ENCODE results near the gene SPPL3.

The SPPL3 gene

GRCh38 chr12:120767071-120768024 is 136.8 kb downstream of the SPPL3 start:
- no peak for DNase-seq

GRCh38 chr12:120766566-120766965 is 137.6 kb downstream of the SPPL3 start:
- no peak for DNase-seq

GRCh38 chr12:120764816-120765215 is 139.3 kb downstream of the SPPL3 start:
- no peak for DNase-seq

- DNase-seq: no peak
Observed at GRCh38 chr12:120763250-120763649, 140.9 kb downstream of the SPPL3 start.

DNA sequence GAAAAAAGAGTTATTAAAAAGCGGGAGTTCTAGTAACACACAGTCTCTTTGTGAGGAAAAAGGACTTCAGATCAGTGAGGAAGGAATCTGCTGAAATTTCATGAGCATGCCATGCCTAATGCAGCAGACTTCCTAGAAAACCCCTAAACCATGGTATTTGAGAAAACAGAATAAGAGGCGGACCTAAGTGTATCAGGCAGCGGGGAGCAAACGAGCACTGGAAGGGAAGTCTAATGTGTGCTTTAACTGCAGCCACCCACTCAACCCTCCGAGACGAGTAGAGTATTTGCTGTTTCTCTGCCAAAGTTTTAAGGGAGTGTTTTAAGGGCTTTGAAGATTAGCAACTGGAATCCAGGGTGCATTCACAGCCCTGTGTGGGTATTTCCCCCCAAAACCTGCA is 142.1 kb downstream of the SPPL3 start:
- DNase-seq: no peak

DNA sequence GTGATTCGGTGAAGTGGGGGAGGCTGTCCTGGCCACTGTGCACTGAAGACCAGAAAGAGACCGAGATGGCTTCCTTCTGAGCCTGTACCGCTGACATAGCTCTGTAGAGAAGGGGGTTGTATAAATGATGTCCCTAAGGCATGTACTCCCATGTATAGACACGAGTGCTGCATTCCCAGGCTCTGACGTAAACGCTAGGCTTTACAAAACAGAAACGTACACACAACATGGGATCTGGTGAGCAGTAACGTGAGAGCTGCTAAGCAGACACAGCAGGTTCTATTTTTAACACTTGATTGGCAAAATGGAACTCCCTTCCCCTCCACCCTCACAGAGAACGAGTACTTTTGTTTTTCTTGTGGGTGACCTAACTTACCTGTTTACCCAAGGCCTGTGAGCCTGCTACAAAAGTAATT is 142.6 kb downstream of the SPPL3 start:
- no peak for DNase-seq

- no peak for DNase-seq
Observed at GRCh38 chr12:120760349-120761254, 143.6 kb downstream of the SPPL3 start.

- DNase-seq: peak; percentile 80
Observed at GRCh38 chr12:120759591-120760348, 144.4 kb downstream of the SPPL3 start.

GRCh38 chr12:120758798-120759590 is 145.2 kb downstream of the SPPL3 start:
- no peak for DNase-seq

DNA sequence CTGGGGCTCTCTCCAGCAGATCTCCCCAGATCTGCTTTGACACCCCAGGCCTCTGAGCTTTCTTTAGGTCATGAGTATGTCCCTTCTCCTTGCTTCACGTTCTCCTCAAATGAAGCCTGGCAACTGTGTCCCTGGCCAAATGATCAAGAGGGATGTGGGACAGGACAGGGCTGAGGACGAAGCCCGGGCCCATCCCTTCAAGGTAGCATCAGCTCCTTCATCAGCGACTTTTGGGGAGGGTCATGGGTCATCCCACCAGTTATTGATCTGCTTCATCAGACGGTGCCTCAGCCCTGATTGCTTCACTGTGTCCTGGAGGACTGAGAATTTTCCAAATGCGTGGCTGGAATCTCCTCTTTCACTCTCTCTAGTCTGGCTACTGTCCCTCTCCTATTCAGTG is 146.2 kb downstream of the SPPL3 start:
- no peak for DNase-seq

DNA sequence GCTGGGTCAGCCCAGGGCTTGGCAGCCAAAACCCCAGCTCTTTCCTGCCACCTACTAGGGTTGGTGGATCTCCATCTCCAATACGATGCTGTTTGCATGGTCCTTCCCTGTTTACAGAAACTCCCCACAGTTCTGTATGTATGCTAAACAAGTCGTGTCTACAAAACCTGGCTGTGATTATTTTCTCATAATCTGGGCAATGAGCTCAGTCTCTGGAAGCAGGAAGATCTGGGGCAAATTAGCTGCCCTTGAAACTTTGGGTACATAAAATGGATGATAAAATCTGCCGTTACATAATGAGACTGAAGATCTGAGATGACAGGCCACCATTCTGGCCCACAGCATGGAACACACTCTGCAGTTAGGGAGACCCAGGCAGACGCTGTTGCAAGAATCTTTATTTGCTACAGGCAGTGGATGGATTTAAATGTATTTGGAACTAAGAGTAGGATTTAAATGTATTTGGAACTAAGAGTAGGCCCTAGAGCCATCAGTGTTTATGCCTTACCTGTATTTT is 146.9 kb downstream of the SPPL3 start:
- DNase-seq: no peak

- DNase-seq: no peak
Observed at GRCh38 chr12:120755269-120755668, 148.9 kb downstream of the SPPL3 start.

GRCh38 chr12:120754792-120755191 is 149.4 kb downstream of the SPPL3 start:
- no peak for DNase-seq

GRCh38 chr12:120751389-120751788 is 152.8 kb downstream of the SPPL3 start:
- DNase-seq: no peak

GRCh38 chr12:120750806-120751205 is 153.4 kb downstream of the SPPL3 start:
- no peak for DNase-seq

GRCh38 chr12:120749256-120749655 is 154.9 kb downstream of the SPPL3 start:
- no peak for DNase-seq

GRCh38 chr12:120748242-120748641 is 155.9 kb downstream of the SPPL3 start:
- DNase-seq: no peak

- no peak for DNase-seq
Observed at GRCh38 chr12:120744922-120745493, 159.2 kb downstream of the SPPL3 start.

- DNase-seq: no peak
Observed at GRCh38 chr12:120741476-120742421, 162.4 kb downstream of the SPPL3 start.

DNA sequence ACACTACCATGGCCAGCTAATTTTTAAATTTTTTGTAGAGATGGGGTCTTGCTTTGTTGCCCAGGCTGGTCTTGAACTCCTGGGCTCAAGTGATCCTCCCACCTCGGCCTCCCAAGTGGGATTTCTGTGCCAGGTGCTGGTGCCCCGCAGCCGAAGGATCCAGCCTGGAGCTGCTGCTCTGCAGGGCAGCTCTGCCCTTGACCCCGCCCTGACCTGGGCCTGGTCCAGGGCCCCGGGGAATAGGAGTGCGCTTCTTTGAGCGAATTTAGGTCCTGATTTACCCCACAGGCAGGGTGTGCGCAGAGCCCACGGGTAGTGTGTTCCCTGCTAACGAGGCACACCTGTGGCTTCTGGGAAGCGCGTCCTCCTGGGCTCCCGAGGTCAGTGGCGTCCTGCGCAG is 163.3 kb downstream of the SPPL3 start:
- DNase-seq: no peak
